ENCODE data around the gene ZNF860. TPM values are rescaled to one million over a fixed set of nuclear protein-coding genes. Genes with fewer than 3 reads are reported as not detected.
A peak's percentile ranks its signal among the peaks of the same experiment; 100 is the strongest.

The ZNF860 gene
- total RNA-seq, 1 experiment from 2014 or later: 8.9 TPM

- ATAC-seq: no peak
- no peak for DNase-seq (ENCODE audit: low read depth, low spot score)
- H3K27ac ChIP-seq (ENCODE audit: low read length): peak overlapping the region; percentile 99
- H3K36me3 ChIP-seq (ENCODE audit: control insufficient read depth, insufficient read depth, low read length): no peaks in the 10 kb centered on the region
- ChIA-PET CTCF (no interaction called here), POLR2A (no interaction called here)
- no peak for TF ChIP-seq TCF7L2 (IDR thresholded peaks at IDR 0.05; ENCODE audit: low read depth, low read length)
- no peak for TF ChIP-seq CTCF (IDR thresholded peaks at IDR 0.05)
- TF ChIP-seq SIN3A (IDR thresholded peaks at IDR 0.05; ENCODE audit: borderline replicate concordance, insufficient read depth, low read depth, low read length): no peak
- no peak for TF ChIP-seq REST (IDR thresholded peaks at IDR 0.05; ENCODE audit: insufficient read depth in 1 of 2, low read depth in 2 of 2, low read length in 1 of 2)
- TF ChIP-seq POLR2AphosphoS5 (IDR thresholded peaks at IDR 0.05; ENCODE audit: low read depth, low read length): no peak
- no peaks in the 10 kb centered on the region for H3K27me3 ChIP-seq (ENCODE audit: control insufficient read depth, insufficient read depth, low read length)
- H3K9me3 ChIP-seq (ENCODE audit: control insufficient read depth, insufficient read depth, low read depth, low read length): no peaks in the 10 kb centered on the region
- intact Hi-C loops (cut with micrococcal nuclease; ENCODE audit: unreplicated experiment) (no loop called here), in situ Hi-C loops (cut with HindIII; ENCODE audit: low pct_unique_long_range_greater_than_20kb, low sequenced_read_pairs) (no loop called here)
- H3K4me1 ChIP-seq (ENCODE audit: control insufficient read depth, insufficient read depth, low read length): peaks cover 69% of the 10 kb centered on the region
- no peak overlapping the region for H3K4me3 ChIP-seq (ENCODE audit: low read depth in 2 of 2, low read length in 2 of 2)
- no TSS peak for BruUV-seq (replicated peaks)
Measured at GRCh38 chr3:31973081-31973480, 8.5 kb upstream of the ZNF860 start.

GRCh38 chr3:31973837-31974236, 7.7 kb upstream of the ZNF860 start:
- DNase-seq (ENCODE audit: low read depth, low spot score) (no peak), ATAC-seq (no peak)
- intact Hi-C loops (cut with micrococcal nuclease; ENCODE audit: unreplicated experiment) (no loop called here), in situ Hi-C loops (cut with HindIII; ENCODE audit: low pct_unique_long_range_greater_than_20kb, low sequenced_read_pairs) (no loop called here)
- ChIA-PET CTCF (no interaction called here), POLR2A (no interaction called here)
- Histone ChIP-seq H3K36me3 (ENCODE audit: control insufficient read depth, insufficient read depth, low read length) (no peaks in the 10 kb centered on the region), H3K27ac (ENCODE audit: low read length) (peak overlapping the region; percentile 99), H3K27me3 (ENCODE audit: control insufficient read depth, insufficient read depth, low read length) (no peaks in the 10 kb centered on the region), H3K4me1 (ENCODE audit: control insufficient read depth, insufficient read depth, low read length) (peaks cover 75% of the 10 kb centered on the region), H3K4me3 (ENCODE audit: low read depth in 2 of 2, low read length in 2 of 2) (no peak overlapping the region), H3K9me3 (ENCODE audit: control insufficient read depth, insufficient read depth, low read depth, low read length) (no peaks in the 10 kb centered on the region)
- TF ChIP-seq CTCF (IDR thresholded peaks at IDR 0.05) (no peak; the same call in 1 of the 2 replicates), SIN3A (IDR thresholded peaks at IDR 0.05; ENCODE audit: borderline replicate concordance, insufficient read depth, low read depth, low read length) (no peak), REST (IDR thresholded peaks at IDR 0.05; ENCODE audit: insufficient read depth in 1 of 2, low read depth in 2 of 2, low read length in 1 of 2) (no peak)
- BruUV-seq (replicated peaks): no TSS peak

Measured in Panc1 (cell line).